Right hindlimb (tissue), 1 donor: ENCODE results near the gene RASGRF2.
"Not testable (repeated sequence)": the region's sequence is repeated elsewhere in the genome, so short reads cannot be mapped to it uniquely, and the experiment has no call there.

Source experiments
- DNase-seq: peaks from one replicate; pipeline ENCODE4 v3.0.0-alpha.2; 2018

Gene RASGRF2

DNA sequence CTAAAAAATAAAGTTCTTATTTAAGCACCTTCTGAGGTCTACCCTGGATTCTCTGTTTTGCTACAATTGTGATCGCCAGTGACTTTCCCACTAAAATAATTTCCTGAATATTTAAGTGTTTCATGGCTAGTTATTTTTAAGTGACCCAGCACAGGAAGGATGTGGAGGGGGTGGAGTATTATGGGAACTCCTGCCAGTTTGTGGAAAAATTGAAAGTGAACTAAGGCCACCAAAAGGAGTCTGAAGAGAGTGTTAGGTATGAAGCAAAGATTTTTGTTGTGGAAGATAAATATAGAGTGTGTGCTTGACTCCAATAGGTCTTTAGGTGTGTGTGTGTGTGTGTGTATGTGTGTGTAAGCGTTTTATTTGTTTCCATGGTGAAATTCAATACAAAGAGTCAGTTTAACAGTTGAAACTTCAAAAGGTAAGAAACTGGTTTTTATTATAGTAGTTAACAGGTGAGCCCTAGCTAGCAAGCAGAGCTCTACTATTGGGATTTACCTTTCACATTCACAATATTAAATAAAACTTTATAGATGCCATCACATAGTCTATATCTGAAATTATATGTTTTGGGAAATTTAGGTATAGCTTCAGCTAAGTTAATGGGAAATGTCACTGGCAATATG is 25.6 kb downstream of the RASGRF2 start:
- no peak for DNase-seq

DNA sequence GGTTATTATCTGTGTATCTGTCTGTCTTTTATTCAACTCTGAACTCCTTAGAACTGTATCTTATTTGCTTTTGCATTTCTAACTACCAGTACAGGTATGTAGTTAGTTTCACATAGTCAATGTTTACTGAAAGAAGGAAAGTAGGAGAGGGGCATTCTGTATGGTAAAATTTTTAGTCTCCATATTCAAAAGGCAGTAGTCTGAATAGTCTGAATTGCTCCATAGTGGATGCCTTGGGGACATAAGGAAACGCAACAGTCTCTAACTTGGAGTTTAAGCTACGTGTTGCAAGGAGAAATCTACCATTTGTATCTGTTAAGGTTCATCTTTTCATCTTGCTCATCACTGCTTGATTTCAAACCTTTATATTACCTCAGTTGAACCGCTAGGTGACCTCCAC is 26.2 kb downstream of the RASGRF2 start:
- DNase-seq: no peak

- DNase-seq: no peak
These were observed 27.1 kb downstream of the RASGRF2 start for GRCh38 chr5:80987078-80987766.

- DNase-seq: no peak
These were observed 28.3 kb downstream of the RASGRF2 start for GRCh38 chr5:80988419-80988935.

DNA sequence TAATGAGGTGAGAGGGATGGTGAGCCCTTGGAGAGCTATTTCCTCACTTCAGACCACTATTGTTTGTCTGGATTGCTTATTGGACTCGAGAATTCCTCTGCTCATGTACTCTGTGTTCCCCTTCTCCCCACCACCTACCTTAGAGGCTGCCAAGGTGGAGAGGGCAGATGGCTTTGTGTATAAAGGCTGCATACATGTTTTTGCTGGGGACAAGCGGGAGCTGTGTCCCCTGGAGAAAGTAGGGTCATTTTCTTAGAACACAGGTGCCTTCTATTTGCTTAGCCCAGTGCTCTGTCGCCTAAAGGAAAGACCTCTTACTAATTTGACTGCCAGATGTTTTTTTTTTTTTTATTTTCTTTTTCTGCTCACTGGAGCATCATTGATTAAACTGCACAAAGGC is 29.7 kb downstream of the RASGRF2 start:
- DNase-seq: no peak

GRCh38 chr5:80990527-80990926 is 30.4 kb downstream of the RASGRF2 start:
- no peak for DNase-seq

DNA sequence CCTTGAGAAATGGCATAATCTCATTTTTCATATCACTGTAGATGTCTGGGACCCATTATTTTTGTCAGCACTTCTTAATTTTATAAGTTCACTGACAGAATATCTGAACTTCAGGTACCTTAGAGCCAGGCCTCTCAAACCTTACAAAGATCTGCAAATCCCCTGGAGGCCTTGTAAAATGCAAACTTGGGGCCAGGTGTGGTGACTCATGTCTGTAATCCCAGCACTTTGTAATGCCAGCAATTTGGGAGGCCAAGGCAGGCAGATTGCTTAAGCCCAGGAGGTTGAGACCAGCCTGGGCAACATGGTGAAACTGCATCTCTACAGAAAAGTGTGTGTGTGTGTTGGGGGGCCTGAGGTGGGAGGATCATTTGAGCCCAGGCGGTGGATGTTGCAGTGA is 30.8 kb downstream of the RASGRF2 start:
- DNase-seq: no peak

- no peak for DNase-seq
These were observed 35.7 kb downstream of the RASGRF2 start for GRCh38 chr5:80995908-80996307.

- DNase-seq: no peak
These were observed 38.4 kb downstream of the RASGRF2 start for GRCh38 chr5:80998590-80998979.

DNA sequence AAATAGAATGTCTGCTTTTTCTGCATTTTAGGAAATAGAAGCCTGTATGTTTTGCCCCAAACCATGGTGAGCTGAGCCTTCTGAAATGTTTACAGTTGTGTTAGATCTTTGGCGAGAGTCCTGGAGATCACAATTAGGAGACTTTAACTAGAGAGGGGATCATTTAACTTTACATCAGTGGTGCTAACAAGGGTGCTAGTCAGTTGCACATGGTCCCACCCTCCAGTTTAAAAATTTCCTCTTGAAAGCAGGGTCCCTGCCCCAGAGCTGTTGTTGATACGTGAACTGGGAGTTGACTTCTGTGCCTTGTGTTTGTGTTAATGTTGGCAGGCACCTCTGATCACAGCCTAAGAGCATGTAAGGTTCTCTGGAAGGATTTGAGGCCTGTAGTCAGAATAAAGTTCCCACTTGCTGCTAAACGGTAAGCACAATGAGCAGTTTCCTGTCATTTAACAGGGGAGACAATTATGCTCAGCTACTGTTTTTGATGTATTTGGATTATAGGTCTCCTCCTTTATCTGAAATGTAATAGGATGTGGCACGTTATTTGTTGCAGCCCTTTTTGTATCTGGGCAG is 43.7 kb downstream of the RASGRF2 start:
- no peak for DNase-seq

- no peak for DNase-seq
These were observed 45.5 kb downstream of the RASGRF2 start for GRCh38 chr5:81005708-81006107.

DNA sequence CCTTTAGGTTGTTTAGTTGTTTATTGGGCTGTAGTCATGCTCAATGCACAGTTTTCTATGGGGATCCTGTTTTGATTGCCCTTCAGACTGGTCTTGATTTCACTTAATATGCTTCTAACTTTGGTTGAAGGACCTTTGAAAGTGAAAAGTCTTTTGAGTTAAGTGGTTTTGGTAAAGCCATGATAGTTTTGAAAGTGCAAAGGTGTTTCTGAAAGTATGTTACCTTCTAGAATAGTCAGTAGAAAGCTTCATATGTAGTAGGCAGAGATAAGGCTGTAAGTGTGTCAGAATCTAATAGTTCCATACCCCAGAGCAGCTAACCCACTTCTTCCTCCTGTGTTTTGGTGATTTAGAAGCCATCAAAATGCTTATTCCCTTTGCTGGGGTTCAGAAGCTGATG is 46.1 kb downstream of the RASGRF2 start:
- no peak for DNase-seq

DNA sequence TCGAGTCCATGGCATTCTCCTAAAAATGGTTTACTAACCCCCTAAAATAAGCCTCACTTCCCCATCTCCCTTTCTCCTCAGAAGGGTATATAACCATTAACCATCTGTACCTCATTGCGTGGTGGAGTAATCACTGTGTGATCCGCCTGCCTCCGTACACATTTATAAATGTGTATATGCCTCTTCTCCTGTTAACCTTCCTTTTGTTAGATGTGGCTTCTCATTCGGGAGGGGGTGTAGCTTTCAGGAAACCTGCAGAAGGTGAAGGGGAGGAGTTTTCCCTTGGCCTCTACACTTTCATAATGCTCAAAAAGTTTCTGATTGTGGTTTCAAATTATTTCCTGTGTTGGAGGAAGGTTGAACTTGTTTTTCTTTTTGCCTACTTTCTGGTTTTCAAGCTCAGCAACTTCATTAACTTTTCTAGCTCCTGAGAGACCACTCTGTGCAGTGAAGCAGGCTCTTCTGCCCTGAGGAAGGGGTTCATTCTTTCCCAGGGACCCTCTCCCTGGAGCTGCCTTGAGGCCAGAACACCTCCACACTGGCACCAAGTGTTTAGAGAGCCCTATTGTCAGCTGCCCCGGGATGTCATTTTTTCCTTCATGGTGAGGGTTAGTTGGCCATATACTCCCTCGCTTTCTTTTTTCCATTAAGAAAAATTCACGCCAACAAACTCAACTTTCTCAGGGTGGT is 46.9 kb downstream of the RASGRF2 start:
- DNase-seq: no peak

DNA sequence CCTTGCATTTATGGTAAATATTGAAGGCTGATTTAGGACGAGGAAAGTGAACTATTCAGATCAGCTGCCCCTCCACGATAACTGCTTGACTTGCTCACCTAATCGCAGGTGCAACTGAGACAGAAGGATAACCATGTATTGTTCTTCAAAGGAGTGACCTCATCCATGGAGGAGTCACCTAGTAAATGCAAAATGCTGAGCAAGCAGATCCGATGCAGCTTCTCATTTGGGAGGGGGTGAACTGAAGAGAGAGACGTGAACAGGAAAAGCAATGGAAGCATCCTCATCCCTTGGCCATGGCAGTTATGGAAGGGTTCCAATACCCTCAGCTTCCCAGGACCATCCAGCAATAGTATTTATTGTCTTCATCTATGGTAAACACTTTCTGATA is 47.5 kb downstream of the RASGRF2 start:
- DNase-seq: no peak

DNA sequence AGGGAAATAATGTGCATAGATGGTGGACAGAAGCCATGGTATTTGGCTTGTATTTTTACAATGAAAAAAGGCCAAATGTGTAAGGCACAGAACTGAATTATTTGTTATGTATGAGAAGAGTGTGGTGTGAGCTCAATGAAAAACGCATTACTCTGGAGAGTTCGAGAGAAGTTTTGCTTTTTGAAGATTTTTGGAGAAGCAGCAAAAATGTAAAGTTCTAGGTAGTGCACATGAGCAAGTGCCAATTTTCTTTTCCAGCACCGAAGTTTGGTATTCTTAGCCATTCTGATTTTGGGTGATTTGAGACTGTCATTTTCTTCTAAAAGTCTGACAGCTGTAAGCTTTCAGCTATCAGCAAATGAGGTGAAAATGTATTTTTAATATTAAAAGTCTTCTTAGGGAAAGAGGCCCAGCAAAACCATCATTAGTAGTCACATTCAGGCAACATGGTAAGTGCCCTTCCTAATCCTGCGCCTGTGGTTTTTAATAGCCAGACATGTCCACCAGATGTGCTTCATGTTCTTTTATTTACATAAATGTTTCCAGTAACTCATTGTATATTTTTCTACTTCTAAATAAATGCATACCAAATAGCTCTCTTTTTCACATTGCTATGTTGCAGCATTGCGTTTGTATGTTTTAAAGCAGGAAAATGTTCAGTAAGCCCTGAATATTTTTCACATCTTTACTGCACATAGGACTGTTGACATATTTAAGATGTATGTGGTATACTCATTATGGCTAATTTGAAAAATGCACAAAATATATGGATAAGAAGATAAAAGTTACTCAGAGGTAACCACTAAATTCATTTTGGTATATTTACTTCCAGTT is 50.4 kb downstream of the RASGRF2 start:
- no peak for DNase-seq

- DNase-seq: no peak
These were observed 54.2 kb downstream of the RASGRF2 start for GRCh38 chr5:81014348-81014747.

- DNase-seq: no peak
These were observed 56.0 kb downstream of the RASGRF2 start for GRCh38 chr5:81016116-81016515.

GRCh38 chr5:81017320-81017719 is 57.2 kb downstream of the RASGRF2 start:
- no peak for DNase-seq

- not testable (repeated sequence) for DNase-seq
These were observed 58.4 kb downstream of the RASGRF2 start for GRCh38 chr5:81018608-81019007.

- no peak for DNase-seq
These were observed 59.6 kb downstream of the RASGRF2 start for GRCh38 chr5:81019748-81020147.

DNA sequence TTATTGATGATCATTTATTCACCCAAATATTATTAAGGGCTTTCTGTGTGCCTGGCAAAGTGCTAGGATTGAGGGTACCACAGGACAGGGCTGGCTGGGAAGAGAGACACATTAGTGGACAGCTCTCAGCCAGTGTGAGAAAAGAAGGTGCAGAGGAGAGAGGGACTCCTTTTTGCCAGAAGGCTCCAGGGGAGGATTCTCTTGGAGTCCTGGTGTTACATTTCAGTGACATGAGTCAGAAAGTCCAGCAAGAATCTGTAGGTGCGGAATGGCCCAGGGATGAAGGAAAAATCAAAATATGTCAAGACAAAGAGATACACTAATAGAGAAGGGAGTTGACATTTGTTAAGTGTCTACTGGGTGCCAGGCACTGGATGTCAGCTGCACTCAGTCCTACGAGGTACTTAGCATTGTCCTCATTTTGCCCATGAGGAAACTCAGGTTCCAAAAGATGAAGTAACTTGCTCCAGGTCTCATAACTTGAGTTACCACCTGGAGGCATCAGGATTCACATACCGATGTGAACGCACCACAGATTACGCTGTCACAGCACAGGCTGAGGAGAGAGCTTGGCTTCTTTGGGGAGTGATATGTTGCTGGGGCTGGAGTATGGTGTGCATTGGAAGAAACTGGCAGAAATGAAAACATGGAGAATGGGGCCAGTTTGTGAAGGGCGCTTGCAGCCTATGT is 60.5 kb downstream of the RASGRF2 start:
- no peak for DNase-seq

GRCh38 chr5:81021486-81021885 is 61.3 kb downstream of the RASGRF2 start:
- no peak for DNase-seq
